ENCODE measurements around the gene CFAP92.
"Not testable (repeated sequence)": the region's sequence is repeated elsewhere in the genome, so short reads cannot be mapped to it uniquely, and the experiment has no call there.

DNA sequence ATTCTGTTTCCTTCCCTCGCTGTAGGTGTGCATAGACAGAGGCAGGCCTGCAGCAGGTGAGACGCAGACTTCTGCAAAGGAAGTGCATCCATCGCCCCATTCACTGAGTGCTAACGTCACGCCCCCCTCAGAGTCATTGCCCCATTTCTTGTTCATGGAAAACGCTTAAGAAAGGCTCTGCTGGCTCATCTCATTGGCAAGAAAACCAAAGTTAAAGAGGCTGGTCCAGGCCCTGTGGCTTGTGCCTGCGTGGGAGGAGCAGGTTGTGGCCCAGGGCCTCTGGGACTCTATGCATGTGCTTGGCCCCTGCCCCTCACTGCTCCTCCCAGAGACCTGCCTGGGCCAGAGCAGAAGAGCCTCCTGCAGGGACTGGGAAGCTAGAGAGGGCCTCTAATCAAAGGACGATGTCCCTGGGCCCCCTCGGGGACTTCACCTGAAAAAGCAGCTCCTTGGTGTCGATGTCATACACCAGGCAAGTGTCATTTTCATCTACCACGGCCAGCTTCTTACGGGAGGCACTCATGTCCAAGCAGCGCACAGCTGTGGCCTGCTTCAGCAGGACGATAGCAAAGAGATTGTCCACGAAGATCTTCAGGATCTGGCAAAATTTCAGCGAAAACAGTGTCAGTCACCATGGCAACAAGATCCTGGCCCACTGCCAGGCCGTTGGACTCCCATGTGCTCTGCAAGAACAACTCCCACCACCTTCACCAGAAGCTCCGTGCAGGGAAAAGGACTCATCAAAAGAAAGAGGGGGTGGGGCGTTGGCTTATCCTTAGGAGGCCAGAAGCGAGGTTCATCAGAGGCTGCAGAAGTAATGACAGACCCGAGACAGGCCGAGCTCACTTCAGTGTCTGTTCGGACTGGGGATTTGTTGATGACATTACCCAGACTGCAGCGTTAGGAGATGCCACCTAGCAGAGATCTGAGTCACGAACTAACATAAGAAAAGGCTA lies 128.7 kb downstream of the CFAP92 start:
- TF ChIP-seq, protein P1, sequence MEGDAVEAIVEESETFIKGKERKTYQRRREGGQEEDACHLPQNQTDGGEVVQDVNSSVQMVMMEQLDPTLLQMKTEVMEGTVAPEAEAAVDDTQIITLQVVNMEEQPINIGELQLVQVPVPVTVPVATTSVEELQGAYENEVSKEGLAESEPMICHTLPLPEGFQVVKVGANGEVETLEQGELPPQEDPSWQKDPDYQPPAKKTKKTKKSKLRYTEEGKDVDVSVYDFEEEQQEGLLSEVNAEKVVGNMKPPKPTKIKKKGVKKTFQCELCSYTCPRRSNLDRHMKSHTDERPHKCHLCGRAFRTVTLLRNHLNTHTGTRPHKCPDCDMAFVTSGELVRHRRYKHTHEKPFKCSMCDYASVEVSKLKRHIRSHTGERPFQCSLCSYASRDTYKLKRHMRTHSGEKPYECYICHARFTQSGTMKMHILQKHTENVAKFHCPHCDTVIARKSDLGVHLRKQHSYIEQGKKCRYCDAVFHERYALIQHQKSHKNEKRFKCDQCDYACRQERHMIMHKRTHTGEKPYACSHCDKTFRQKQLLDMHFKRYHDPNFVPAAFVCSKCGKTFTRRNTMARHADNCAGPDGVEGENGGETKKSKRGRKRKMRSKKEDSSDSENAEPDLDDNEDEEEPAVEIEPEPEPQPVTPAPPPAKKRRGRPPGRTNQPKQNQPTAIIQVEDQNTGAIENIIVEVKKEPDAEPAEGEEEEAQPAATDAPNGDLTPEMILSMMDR (IDR thresholded peaks at IDR 0.05; ENCODE audit: low read length), result not testable (repeated sequence)
- TF ChIP-seq EZH2 (IDR thresholded peaks at IDR 0.05; ENCODE audit: borderline replicate concordance, low read length), result not testable (repeated sequence)

Measured in OCI-LY1 (cell line).